GM12874 (cell line): ENCODE data around the gene UBE2J2.

Experiments
- TF ChIP-seq, protein P1 (sequence below): IDR thresholded peaks from 2 replicates; pipeline ENCODE4 v1.5.1; 2011; ENCODE audit warnings: low read depth, mild to moderate bottlenecking, control low read depth, low read length, moderate library complexity; ENCODE audit not compliant: insufficient read depth

The UBE2J2 gene

DNA sequence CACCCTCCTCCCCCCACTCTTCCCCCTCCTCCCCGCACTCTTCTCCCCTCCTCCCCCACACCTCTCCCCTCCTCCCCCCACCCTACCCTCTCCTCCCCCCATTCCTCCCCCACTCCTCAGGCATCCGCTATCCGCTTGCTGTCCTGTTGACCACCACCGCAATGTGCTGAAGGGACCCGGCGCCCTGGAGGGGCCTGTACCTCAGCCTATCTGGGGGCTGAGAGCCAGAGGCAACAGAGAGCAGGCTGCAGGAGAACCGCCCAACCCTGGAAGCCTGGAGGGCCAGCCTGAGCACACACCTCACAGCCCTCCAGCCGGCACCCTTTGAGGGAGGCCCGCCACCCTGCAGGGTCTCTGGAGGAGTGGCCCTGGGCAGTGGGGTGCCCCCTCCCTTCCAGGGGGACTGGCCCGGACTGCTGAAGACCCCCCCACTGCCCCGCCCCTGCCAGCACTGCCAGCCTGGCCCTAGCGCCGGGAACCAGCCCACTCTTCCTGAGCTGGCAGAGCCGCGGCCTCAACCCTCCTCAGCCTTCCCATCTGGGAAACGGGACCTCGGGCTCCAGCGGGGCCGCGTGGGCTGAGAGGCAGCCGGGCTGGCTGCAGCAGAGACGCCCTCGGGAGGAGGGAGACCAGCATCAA lies 28.4 kb downstream of the UBE2J2 start:
- TF ChIP-seq, protein P1, sequence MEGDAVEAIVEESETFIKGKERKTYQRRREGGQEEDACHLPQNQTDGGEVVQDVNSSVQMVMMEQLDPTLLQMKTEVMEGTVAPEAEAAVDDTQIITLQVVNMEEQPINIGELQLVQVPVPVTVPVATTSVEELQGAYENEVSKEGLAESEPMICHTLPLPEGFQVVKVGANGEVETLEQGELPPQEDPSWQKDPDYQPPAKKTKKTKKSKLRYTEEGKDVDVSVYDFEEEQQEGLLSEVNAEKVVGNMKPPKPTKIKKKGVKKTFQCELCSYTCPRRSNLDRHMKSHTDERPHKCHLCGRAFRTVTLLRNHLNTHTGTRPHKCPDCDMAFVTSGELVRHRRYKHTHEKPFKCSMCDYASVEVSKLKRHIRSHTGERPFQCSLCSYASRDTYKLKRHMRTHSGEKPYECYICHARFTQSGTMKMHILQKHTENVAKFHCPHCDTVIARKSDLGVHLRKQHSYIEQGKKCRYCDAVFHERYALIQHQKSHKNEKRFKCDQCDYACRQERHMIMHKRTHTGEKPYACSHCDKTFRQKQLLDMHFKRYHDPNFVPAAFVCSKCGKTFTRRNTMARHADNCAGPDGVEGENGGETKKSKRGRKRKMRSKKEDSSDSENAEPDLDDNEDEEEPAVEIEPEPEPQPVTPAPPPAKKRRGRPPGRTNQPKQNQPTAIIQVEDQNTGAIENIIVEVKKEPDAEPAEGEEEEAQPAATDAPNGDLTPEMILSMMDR, result no peak

DNA sequence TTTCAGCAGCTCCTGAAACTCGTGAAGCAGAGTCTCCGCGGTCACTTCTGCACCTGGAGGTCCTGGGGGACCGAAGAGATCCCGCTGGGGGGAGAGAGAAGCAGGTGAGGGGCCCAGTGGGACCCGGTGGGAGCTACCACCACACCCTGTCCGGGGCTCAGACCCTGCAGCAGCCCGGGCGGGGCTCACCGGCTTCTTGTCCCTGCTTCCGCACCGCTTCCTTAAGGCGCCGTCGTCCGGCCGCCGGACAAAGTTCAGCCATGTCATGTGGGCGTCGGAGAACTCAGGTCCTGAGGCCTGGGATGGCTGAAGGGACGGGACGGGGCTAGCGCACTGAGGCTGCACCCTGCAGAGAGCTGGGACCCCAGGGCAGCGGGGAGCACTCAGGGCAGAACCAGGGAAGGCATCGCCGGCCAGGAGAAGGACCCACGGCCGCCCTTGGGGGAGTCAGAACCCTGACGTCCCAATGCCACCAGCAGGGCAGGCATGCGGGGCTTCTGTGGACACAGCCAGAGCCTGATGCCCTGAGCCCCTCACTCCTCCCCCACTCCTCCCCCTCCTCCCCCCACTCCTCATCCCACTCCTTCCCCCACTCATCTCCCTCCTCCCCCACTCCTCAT lies 29.4 kb downstream of the UBE2J2 start:
- TF ChIP-seq, protein P1, result no peak

DNA sequence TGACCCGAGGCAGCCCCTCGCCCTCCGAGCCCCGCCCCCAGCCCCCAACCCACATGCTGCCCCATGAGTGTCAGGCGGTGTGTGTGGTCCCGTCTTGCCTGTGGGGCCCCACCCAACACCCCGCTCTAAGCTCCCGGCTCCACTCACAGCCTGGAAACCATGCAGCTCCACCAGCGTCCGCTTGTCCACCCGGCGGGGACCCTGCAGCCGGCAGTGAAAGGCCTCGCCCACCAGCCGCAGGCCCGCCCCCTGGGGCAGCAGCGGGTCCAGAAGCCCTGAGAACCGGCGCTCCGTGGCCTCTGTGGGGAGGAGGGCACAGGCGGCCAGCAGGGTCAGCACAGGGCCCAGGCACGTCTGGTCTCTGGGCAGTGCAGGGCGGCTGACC lies 29.9 kb downstream of the UBE2J2 start:
- TF ChIP-seq, protein P1, result no peak

DNA sequence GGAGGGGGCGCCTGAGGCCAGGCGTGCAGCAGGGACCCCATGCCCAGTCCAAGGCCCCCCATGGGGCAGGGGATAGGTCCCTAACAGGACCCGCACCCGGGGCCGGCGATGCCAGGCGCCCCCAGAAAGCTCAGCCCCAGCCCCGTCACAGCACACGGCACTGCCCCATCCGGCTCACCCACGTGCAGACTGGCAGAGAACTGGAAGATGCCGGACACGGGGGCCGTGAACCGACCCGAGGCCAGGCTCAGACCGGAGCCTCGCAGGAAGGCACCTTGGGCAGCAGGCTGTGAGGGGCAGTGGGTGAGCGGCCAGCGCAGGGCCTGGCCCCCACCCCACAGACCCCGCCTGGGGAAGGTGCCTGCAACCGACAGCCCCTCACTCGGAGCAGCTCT lies 30.4 kb downstream of the UBE2J2 start:
- TF ChIP-seq, protein P1, result no peak

DNA sequence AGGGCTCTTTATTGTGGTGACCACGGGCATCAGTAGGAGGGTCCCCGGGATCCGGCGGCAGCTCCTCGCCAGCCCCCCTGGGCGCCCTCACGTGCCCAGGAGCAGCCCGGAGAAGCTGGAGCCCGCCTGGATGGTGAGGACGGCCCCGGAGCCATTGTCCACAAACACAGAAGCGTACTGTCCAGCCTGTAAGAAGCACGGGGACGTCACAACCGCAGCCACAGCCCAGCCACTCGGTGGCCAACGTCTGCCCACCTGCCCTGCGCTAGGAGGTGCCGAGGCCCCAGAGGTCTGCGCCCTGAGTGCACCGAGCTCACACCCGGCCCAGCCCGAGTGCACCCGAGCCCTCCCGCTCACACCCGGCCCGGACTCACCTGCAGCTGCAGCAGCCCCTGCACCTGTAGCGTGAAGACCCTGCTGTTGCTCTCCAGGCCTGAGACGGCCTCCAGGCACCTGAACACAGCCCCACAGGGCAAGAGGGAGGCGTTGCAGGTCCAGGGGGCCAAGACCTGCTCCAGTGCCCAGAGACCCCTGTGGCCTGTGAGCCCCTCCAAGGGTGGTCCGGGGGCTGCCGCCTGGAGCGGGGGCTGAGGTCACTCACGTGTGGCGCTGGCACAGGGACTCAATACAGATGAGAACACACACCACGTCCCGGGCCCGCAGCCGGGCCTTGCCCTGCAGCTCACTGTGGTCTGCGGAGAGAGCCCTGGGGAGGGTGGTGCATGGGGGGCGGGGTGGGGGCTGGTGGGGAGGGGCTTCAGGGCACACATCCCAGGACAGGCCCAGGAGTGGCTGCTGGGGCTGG lies 31.0 kb downstream of the UBE2J2 start:
- TF ChIP-seq, protein P1, result no peak

DNA sequence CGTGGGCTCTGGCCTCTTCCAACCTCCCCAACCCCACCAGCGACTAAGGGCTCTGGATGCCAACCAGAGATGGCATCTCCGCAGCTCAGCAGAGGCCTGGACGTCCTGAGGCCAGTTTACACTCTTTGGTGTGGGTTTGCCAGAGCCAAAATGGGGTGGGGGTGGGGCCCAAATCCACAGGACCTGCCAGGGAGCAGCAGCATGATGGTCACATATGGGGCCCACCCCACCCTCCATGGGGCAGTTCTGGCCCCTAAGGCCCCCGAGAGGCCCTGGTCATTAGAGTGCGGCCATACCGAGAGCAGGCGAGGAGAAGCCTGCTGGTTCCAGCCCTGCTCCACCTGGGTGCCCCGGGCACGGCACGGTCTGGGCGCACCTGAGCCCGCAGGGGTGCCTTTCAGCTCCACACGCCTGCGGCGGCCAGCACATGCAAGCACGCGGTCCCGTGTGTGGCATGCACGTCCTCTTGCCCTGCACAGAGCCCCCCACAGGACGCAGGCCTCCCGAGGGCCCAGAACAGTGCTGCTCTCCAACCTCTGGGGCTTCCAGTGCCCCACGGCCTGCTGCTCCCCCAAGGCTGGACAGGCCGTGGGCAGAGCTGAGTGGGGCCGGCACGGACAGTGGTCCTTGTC lies 31.9 kb downstream of the UBE2J2 start:
- TF ChIP-seq, protein P1, result no peak
